K562 (cell line): ENCODE results near the gene PIK3R2. TPM values are rescaled to one million over a fixed set of nuclear protein-coding genes. Genes with fewer than 3 reads are reported as not detected.

ENCODE experiments used
- CBFA2T3 ChIP-seq: fragments of 450-650 bp; IDR thresholded peaks from 2 replicates; pipeline ENCODE4 v1.6.1; 2017
- CC2D1A ChIP-seq: fragments of 450-650 bp; IDR thresholded peaks from 2 replicates; pipeline ENCODE4 v1.6.1; 2017; ENCODE audit warnings: mild to moderate bottlenecking
- CHD4 ChIP-seq: fragments of 200-600 bp; sonication (generic); IDR thresholded peaks from 3 replicates; pipeline ENCODE4 v1.6.1; 2012; ENCODE audit warnings: low read depth, mild to moderate bottlenecking, mixed read lengths, low read length, inconsistent platforms; ENCODE audit not compliant: insufficient read depth, insufficient replicate concordance, poor library complexity, severe bottlenecking
- CREB1 ChIP-seq, 2 experiments: sonication (generic) in 1 of 2; formaldehyde crosslinking in 1 of 2; IDR thresholded peaks; 2 replicates each; pipeline versions ENCODE4 v1.6.1 to v1.8.0; 2012 to 2022; ENCODE audit warnings: inconsistent platforms in 1 of 2, mild to moderate bottlenecking in 1 of 2, missing genetic modification reagents in 1 of 2, moderate library complexity in 1 of 2
- DPF2 ChIP-seq: fragments of 450-650 bp; IDR thresholded peaks from 2 replicates; pipeline ENCODE4 v1.6.1; 2016
- HIVEP1 ChIP-seq: fragments of 250-450 bp; sonication (Bioruptor Pico); IDR thresholded peaks from 2 replicates; pipeline ENCODE4 v1.4.0; 2020; ENCODE audit warnings: mild to moderate bottlenecking
- HLTF ChIP-seq: fragments of 450-650 bp; IDR thresholded peaks from 2 replicates; pipeline ENCODE4 v1.6.1; 2016
- HSF4 ChIP-seq: fragments of 250-450 bp; sonication (Bioruptor Pico); IDR thresholded peaks from 2 replicates; pipeline ENCODE4 v2.1.2; 2022; ENCODE audit warnings: mild to moderate bottlenecking, moderate library complexity, borderline replicate concordance
- NCOA1 ChIP-seq: fragments of 450-650 bp; IDR thresholded peaks from 2 replicates; pipeline ENCODE4 v1.6.1; 2016; ENCODE audit warnings: low read depth
- NELFE ChIP-seq: IDR thresholded peaks from 2 replicates; pipeline ENCODE4 v1.6.1; 2011; ENCODE audit warnings: mild to moderate bottlenecking; ENCODE audit not compliant: insufficient read depth, insufficient read length
- NEUROD1 ChIP-seq: fragments of 150-350 bp; IDR thresholded peaks from 2 replicates; pipeline ENCODE4 v1.6.1; 2014; ENCODE audit warnings: borderline replicate concordance, low read length, low read depth; ENCODE audit not compliant: partially characterized antibody
- PCBP2 ChIP-seq: fragments of 200-400 bp; formaldehyde crosslinking; IDR thresholded peaks from 2 replicates; pipeline ENCODE4 v1.6.1; 2018; ENCODE audit warnings: low read length, low read depth, mild to moderate bottlenecking, moderate library complexity; ENCODE audit not compliant: poor library complexity, severe bottlenecking
- PHB ChIP-seq: fragments of 250-450 bp; sonication (Bioruptor Pico); IDR thresholded peaks from 2 replicates; pipeline ENCODE4 v1.5.0; 2021
- RB1 ChIP-seq: fragments of 450-650 bp; IDR thresholded peaks from 2 replicates; pipeline ENCODE4 v1.6.1; 2017; ENCODE audit warnings: low read depth, mild to moderate bottlenecking
- RBM22 ChIP-seq: fragments of 200-400 bp; formaldehyde crosslinking; IDR thresholded peaks from 2 replicates; pipeline ENCODE4 v1.6.1; 2018; ENCODE audit warnings: low read length, low read depth; ENCODE audit not compliant: poor library complexity, severe bottlenecking
- SOX6 ChIP-seq: fragments of 450-650 bp; IDR thresholded peaks from 2 replicates; pipeline ENCODE4 v1.6.1; 2014; ENCODE audit warnings: mild to moderate bottlenecking
- UBTF ChIP-seq, 2 experiments: IDR thresholded peaks; 2 replicates each; pipeline ENCODE4 v1.6.1; 2012; ENCODE audit warnings: improper control_type of control experiment in 2 of 2, low read depth in 2 of 2, low read length in 2 of 2, borderline replicate concordance in 1 of 2
- YBX1 ChIP-seq: fragments of 450-650 bp; IDR thresholded peaks from 2 replicates; pipeline ENCODE4 v1.7.1; 2016; ENCODE audit warnings: mild to moderate bottlenecking
- ZNF197 ChIP-seq: fragments of 200-800 bp; sonication (Bioruptor generic); IDR thresholded peaks from 2 replicates; pipeline ENCODE4 v1.6.1; 2016; ENCODE audit warnings: low read depth, missing genetic modification characterization, missing compliant biosample characterization
- ZNF707 ChIP-seq: fragments of 250-450 bp; sonication (Bioruptor Pico); conservative IDR thresholded peaks from 2 replicates; pipeline ENCODE4 v1.8.0; 2022; ENCODE audit warnings: inconsistent platforms, mild to moderate bottlenecking, moderate library complexity
- ZNF76 ChIP-seq: fragments of 250-450 bp; sonication (Bioruptor Pico); IDR thresholded peaks from 2 replicates; pipeline ENCODE4 v1.4.0; 2020; ENCODE audit warnings: mild to moderate bottlenecking, moderate library complexity, borderline replicate concordance
- polyA plus RNA-seq, 8 experiments: library from polyadenylated mRNA; depleted of rRNA in 4 of 8; stranded (reverse) in 5 of 8; unstranded in 3 of 8; fragments of >200 nt; fragmentation: Nextera tagmentation in 2 of 8; fragmentation: Illumina TruSeq in 1 of 8; extraction: Ambion mirVana in 2 of 8; extraction: Trizol in 1 of 8; gene quantifications; 2 replicates each; pipeline versions ENCODE4 v1.2.1 to v1.2.3, GENCODE V29; 2011 to 2014; ENCODE audit warnings: inconsistent platforms in 1 of 8, missing spikeins in 1 of 8
- total RNA-seq, 7 experiments: library from RNA; depleted of rRNA in 6 of 7; stranded (reverse); fragments of >200 nt in 6 of 7; fragmentation: Illumina TruSeq in 2 of 7; extraction: Trizol in 2 of 7; gene quantifications; 2 replicates each; pipeline versions ENCODE4 v1.2.1 to v1.2.3, GENCODE V29; 2011 to 2021; ENCODE audit warnings: low replicate concordance in 1 of 7
- TF ChIP-seq, protein P1 (sequence below), 2 experiments: IDR thresholded peaks in 1 of 2; conservative IDR thresholded peaks in 1 of 2; 2 replicates each; pipeline ENCODE4 v1.6.1; 2016; ENCODE audit warnings: low read depth in 2 of 2, mild to moderate bottlenecking in 1 of 2, missing compliant biosample characterization in 1 of 2, missing genetic modification characterization in 1 of 2, moderate library complexity in 1 of 2

PIK3R2 gene
- total and polyA plus RNA-seq, 9 of the 15 experiments (the other 6 are each of a cell fraction or from before 2014, with no cell fraction given): 0.39 to 37.9 (median 5.3) TPM

DNA sequence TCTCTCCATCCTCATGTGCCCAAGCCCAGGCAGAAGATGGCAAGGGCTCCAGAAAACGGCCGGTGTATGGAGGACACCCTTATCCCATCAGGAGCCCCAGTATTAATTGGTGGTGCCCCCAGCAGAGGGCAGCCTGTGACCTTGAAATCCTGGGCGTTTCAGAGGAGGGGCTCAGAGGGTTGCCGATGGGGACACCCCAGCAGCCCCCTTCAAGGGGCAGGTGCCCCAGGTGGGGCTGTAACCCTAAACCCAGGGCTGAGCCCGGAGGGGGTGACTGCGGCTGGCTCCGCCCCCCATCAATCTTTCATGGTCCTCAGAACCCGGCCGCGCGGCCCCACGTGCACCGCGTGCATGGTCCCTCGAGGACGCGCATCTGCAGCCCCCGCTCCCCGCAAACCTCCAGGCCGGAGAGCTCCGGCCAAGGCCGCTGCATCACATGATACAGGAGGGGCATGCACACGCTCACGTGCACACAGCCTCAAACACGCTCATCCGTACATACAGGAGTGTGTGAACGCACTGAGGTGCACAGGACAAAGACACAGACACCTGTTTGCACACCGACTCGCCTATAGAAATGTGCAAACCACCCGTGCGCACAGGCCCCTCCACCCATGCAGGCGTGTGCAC is 49.9 kb downstream of the PIK3R2 start (continued):
- TF ChIP-seq RB1 (peak; percentile 67; the same call in 1 of the 2 replicates), CREB1 (IDR thresholded peaks at IDR 0.05) (0 out of 2 replicates have a peak, but pooled peaks have one; percentile 24), CREB1 (CRISPR knock-in tag; IDR thresholded peaks at IDR 0.05) (no peak), SOX6 (no peak), HLTF (no peak), CBFA2T3 (no peak), HIVEP1 (CRISPR knock-in tag) (no peak), DPF2 (no peak), CC2D1A (no peak), ZNF707 (CRISPR knock-in tag) (no peak), YBX1 (no peak), RBM22 (no peak), NEUROD1 (no peak), CHD4 (no peak), ZNF76 (CRISPR knock-in tag) (no peak), UBTF (IDR thresholded peaks at IDR 0.05; ENCODE audit: borderline replicate concordance in 1 of 2, low read depth in 2 of 2, low read length in 2 of 2) (no peak), HSF4 (CRISPR knock-in tag) (no peak), NELFE (no peak), ZNF197 (CRISPR knock-in tag) (no peak), NCOA1 (no peak), PCBP2 (no peak), PHB (CRISPR knock-in tag) (no peak)
- TF ChIP-seq, protein P1, sequence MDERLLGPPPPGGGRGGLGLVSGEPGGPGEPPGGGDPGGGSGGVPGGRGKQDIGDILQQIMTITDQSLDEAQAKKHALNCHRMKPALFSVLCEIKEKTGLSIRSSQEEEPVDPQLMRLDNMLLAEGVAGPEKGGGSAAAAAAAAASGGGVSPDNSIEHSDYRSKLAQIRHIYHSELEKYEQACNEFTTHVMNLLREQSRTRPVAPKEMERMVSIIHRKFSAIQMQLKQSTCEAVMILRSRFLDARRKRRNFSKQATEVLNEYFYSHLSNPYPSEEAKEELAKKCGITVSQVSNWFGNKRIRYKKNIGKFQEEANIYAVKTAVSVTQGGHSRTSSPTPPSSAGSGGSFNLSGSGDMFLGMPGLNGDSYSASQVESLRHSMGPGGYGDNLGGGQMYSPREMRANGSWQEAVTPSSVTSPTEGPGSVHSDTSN (CRISPR knock-in tag; IDR thresholded peaks at IDR 0.05; ENCODE audit: low read depth): no peak
- TF ChIP-seq, protein P1 (tag; conservative IDR thresholded peaks at IDR 0.05; ENCODE audit: low read depth): peak; percentile 42; the same call in 1 of the 2 replicates
- TF ChIP-seq, all 486 proteins: peak for 44
